Smooth muscle cell (in vitro differentiated cells): ENCODE results near the gene PCDHB5. TPM values are rescaled to one million over a fixed set of nuclear protein-coding genes. Genes with fewer than 3 reads are reported as not detected.
A peak's percentile ranks its signal among the peaks of the same experiment; 100 is the strongest.
"Not testable (repeated sequence)": the region's sequence is repeated elsewhere in the genome, so short reads cannot be mapped to it uniquely, and the experiment has no call there.

ENCODE experiments used
- DNase-seq: peaks from one replicate; lab custom pipeline; 2025; ENCODE audit not compliant: unreplicated experiment; lab: John Stamatoyannopoulos, UW
- H2AFZ ChIP-seq: fragments of 200-600 bp; sonication (generic); 2 replicates; pipeline ENCODE4 v1.6.0; 2016; ENCODE audit warnings: antibody characterized with exemption, low read depth, mild to moderate bottlenecking
- H3F3A ChIP-seq: fragments of 200-600 bp; sonication (generic); 2 replicates; pipeline ENCODE4 v1.6.0; 2017; ENCODE audit warnings: antibody characterized with exemption, low read depth
- H3K27ac ChIP-seq: fragments of 200-600 bp; sonication (generic); 2 replicates; pipeline ENCODE4 v1.5.1; 2016; ENCODE audit warnings: low read depth, mild to moderate bottlenecking
- H3K27me3 ChIP-seq: fragments of 200-600 bp; sonication (generic); 2 replicates; pipeline ENCODE4 v1.6.1; 2016; ENCODE audit warnings: low read depth, mild to moderate bottlenecking
- H3K36me3 ChIP-seq: fragments of 200-600 bp; sonication (generic); 2 replicates; pipeline ENCODE4 v1.5.1; 2016; ENCODE audit warnings: low read depth
- H3K4me1 ChIP-seq: fragments of 200-600 bp; sonication (generic); 2 replicates; pipeline ENCODE4 v1.5.1; 2016; ENCODE audit warnings: low read depth
- H3K4me2 ChIP-seq: fragments of 200-600 bp; sonication (generic); 2 replicates; pipeline ENCODE4 v1.6.0; 2016; ENCODE audit warnings: mild to moderate bottlenecking
- H3K4me3 ChIP-seq: fragments of 200-600 bp; sonication (generic); 2 replicates; pipeline ENCODE4 v1.5.1; 2016; ENCODE audit warnings: mild to moderate bottlenecking
- H3K79me2 ChIP-seq: fragments of 200-600 bp; sonication (generic); 2 replicates; pipeline ENCODE4 v1.6.0; 2016; ENCODE audit warnings: low read depth, mild to moderate bottlenecking
- H3K9ac ChIP-seq: fragments of 200-600 bp; sonication (generic); 2 replicates; pipeline ENCODE4 v1.6.0; 2016; ENCODE audit warnings: low read depth
- H3K9me3 ChIP-seq: fragments of 200-600 bp; sonication (generic); replicated peaks from 2 replicates; pipeline ENCODE4 v1.5.1; 2016; ENCODE audit warnings: low read depth
- H4K20me1 ChIP-seq: fragments of 200-600 bp; sonication (generic); 2 replicates; pipeline ENCODE4 v1.6.0; 2016; ENCODE audit warnings: low read depth
- CTCF ChIP-seq: fragments of 200-600 bp; sonication (generic); IDR thresholded peaks from 2 replicates; pipeline ENCODE4 v1.5.1; 2017; ENCODE audit warnings: borderline replicate concordance, mild to moderate bottlenecking, antibody characterized with exemption; ENCODE audit not compliant: insufficient read depth, poor library complexity, severe bottlenecking
- WGBS: methylation state at CpG from one replicate; pipeline ENCODE4 v1.1.7; 2016; ENCODE audit warnings: low lambda C conversion rate; 5-methylcytosine and 5-hydroxymethylcytosine counted together
- polyA plus RNA-seq: library from polyadenylated mRNA; unstranded; fragments of >200 nt; fragmentation: Nextera tagmentation; extraction: Ambion mirVana; gene quantifications from 2 replicates; pipeline ENCODE4 v1.2.1, GENCODE V29; 2016
- total RNA-seq: library from RNA; depleted of rRNA; stranded (reverse); fragments of >200 nt; gene quantifications from 2 replicates; pipeline ENCODE4 v1.2.3, GENCODE V29; 2014

Gene PCDHB5
- total and polyA plus RNA-seq, 2 experiments from 2014 or later: 9.7 to 12.0 TPM

GRCh38 chr5:141155540-141156374 lies 20.8 kb downstream of the PCDHB5 start:
- Histone ChIP-seq H3K27ac (no peak overlapping the region), H3K9me3 (peaks cover 9% of the 10 kb centered on the region), H3K9ac (no peak overlapping the region), H4K20me1 (no peaks in the 10 kb centered on the region), H3K36me3 (no peaks in the 10 kb centered on the region), H3K4me1 (no peaks in the 10 kb centered on the region), H3K79me2 (no peaks in the 10 kb centered on the region), H3K27me3 (no peaks in the 10 kb centered on the region), H3F3A (no peaks in the 10 kb centered on the region), H2AFZ (no peak overlapping the region), H3K4me3 (no peak overlapping the region), H3K4me2 (no peak overlapping the region)
- no peak for TF ChIP-seq CTCF
- no peak for DNase-seq
- WGBS: 84% methylated on average over 21 of the region's 21 CpGs

GRCh38 chr5:141157356-141157755 lies 22.4 kb downstream of the PCDHB5 start:
- H2AFZ ChIP-seq, H3K9me3 ChIP-seq, H3K79me2 ChIP-seq, H3K36me3 ChIP-seq, H3K27me3 ChIP-seq, H4K20me1 ChIP-seq, DNase-seq, H3K4me2 ChIP-seq, H3K9ac ChIP-seq, H3F3A ChIP-seq, H3K4me3 ChIP-seq, H3K27ac ChIP-seq, H3K4me1 ChIP-seq: not testable (repeated sequence)
- WGBS: 97% methylated on average over 34 of the region's 38 CpGs

- H3K27ac ChIP-seq, H3K4me1 ChIP-seq, H3K4me2 ChIP-seq, H3K27me3 ChIP-seq, H3K9me3 ChIP-seq, H3K36me3 ChIP-seq, DNase-seq, H3K9ac ChIP-seq, H2AFZ ChIP-seq, H3K4me3 ChIP-seq, H3F3A ChIP-seq, H3K79me2 ChIP-seq, H4K20me1 ChIP-seq: not testable (repeated sequence)
- WGBS: 98% methylated on average over 25 of the region's 28 CpGs
These were observed 22.9 kb downstream of the PCDHB5 start for GRCh38 chr5:141157901-141158300.

- Histone ChIP-seq H3K4me2 (no peak within 1 kb of the TSS), H3F3A (no peaks in the 10 kb centered on the region), H2AFZ (no peak within 1 kb of the TSS), H3K9ac (no peak within 1 kb of the TSS), H3K27me3 (no peaks in the 10 kb centered on the region), H3K27ac (no peak within 1 kb of the TSS), H4K20me1 (no peaks in the 10 kb centered on the region), H3K4me3 (no peak within 1 kb of the TSS), H3K9me3 (no peaks in the 10 kb centered on the region), H3K36me3 (no peaks in the 10 kb centered on the region), H3K79me2 (no peaks in the 10 kb centered on the region), H3K4me1 (no peaks in the 10 kb centered on the region)
- DNase-seq: no peak
- TF ChIP-seq CTCF: peak; percentile 18
- WGBS: 73% methylated on average over 20 of the region's 20 CpGs
These were observed 37.6 kb downstream of the PCDHB5 start, which contains the start of gene PCDHB7 for GRCh38 chr5:141172381-141173204. PCDHB7 (plus strand) TSS chr5:141172644; CDS start chr5:141172836, 192 bp downstream.

- H2AFZ ChIP-seq, H3K9ac ChIP-seq, H3F3A ChIP-seq, H3K4me2 ChIP-seq, H3K9me3 ChIP-seq, H3K79me2 ChIP-seq, H3K4me1 ChIP-seq, H3K27ac ChIP-seq, H3K27me3 ChIP-seq, DNase-seq, H4K20me1 ChIP-seq, H3K36me3 ChIP-seq, H3K4me3 ChIP-seq: not testable (repeated sequence)
- 95% methylated on average over 69 of the region's 79 CpGs for WGBS
These were observed 39.5 kb downstream of the PCDHB5 start for GRCh38 chr5:141174291-141175104.
